ENCODE data around the gene CCNJ. TPM values are rescaled to one million over a fixed set of nuclear protein-coding genes. Genes with fewer than 3 reads are reported as not detected.

The CCNJ gene
- total RNA-seq, 1 experiment from 2014 or later, result 36.8 TPM

DNA sequence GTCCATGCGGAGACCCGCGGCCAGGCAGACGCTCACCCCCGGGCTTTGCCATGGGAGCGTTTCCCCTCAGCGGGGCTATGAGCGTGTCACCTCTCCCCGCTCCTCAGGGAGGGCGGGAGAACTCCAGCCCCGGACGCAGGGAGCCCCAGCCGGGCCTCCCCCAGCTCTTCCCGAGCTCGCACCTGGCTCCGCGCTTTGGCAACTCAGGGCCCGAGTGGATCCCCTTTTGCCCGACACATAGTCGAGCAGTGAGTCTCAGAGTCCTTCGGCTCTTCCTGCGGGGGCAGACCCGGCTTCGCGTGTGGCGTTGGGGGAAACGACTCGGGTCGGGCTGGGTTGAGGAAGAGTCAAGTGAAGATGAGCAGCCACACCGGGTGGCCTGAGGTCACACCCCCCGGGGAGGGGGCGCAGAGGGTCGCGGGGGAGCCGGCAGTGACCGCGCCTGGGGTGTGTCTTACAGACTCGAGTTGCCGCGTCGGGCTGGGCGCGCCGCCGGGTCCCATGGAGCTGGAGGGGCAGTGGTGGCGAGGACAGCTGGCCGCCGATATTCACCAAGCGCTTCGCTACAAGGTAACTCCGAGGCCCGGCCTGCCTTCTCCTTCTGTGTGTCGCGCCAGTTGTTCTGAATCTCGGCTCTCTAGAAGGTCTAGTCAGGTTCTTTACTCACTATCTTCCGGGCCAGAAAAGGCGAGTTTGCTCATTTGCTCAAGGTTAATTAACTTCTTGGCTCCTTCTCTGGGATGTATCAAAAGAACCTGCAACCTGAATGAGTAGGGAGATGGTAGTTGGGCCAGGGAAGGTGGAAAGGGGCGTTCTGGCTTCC lies 721 bp downstream of the CCNJ start:
- H3K4me3 Mint-ChIP-seq, result peak overlapping the region; percentile 95
- H2BK12ac ChIP-seq (ENCODE audit: insufficient read length, low read depth, low read length), result no peak overlapping the region
- H3K23ac ChIP-seq (ENCODE audit: insufficient read length, low read depth, low read length), result no peak overlapping the region
- H2BK5ac ChIP-seq (ENCODE audit: insufficient read length, low read length), result no peak overlapping the region
- TF ChIP-seq, protein P1, sequence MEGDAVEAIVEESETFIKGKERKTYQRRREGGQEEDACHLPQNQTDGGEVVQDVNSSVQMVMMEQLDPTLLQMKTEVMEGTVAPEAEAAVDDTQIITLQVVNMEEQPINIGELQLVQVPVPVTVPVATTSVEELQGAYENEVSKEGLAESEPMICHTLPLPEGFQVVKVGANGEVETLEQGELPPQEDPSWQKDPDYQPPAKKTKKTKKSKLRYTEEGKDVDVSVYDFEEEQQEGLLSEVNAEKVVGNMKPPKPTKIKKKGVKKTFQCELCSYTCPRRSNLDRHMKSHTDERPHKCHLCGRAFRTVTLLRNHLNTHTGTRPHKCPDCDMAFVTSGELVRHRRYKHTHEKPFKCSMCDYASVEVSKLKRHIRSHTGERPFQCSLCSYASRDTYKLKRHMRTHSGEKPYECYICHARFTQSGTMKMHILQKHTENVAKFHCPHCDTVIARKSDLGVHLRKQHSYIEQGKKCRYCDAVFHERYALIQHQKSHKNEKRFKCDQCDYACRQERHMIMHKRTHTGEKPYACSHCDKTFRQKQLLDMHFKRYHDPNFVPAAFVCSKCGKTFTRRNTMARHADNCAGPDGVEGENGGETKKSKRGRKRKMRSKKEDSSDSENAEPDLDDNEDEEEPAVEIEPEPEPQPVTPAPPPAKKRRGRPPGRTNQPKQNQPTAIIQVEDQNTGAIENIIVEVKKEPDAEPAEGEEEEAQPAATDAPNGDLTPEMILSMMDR (conservative IDR thresholded peaks at IDR 0.05), result no peak
- peak overlapping the region; percentile 90 for H3K9ac ChIP-seq (ENCODE audit: extremely low read depth, insufficient read length, low read length)
- H3K27me3 Mint-ChIP-seq (ENCODE audit: low read depth), result peaks cover 14% of the 10 kb centered on the region
- H4K5ac ChIP-seq (ENCODE audit: insufficient read length, low read depth, low read length), result no peak overlapping the region
- peaks cover 26% of the 10 kb centered on the region; the same call in 1 of the 2 replicates for H3K79me2 ChIP-seq (ENCODE audit: insufficient read depth, low read length)
- no peak overlapping the region for H2AK5ac ChIP-seq (ENCODE audit: insufficient read length, low read length)
- H3K56ac ChIP-seq (ENCODE audit: insufficient read length, low read depth, low read length), result no peak overlapping the region
- peaks cover 29 to 37% (median 34%) of the 10 kb centered on the region in 3 experiments for H3K36me3 Mint-ChIP-seq (ENCODE audit: insufficient read depth in 1 of 3, low read depth in 3 of 3)
- no peaks in the 10 kb centered on the region; the same call in 1 of the 2 replicates for H3K27me3 ChIP-seq (ENCODE audit: insufficient read depth, low read length)
- no peaks in the 10 kb centered on the region for H3K79me1 ChIP-seq (ENCODE audit: insufficient read depth, low read depth, low read length, poor library complexity, severe bottlenecking)
- peak; percentile 49 for DNase-seq
- no peak overlapping the region for H2BK20ac ChIP-seq (ENCODE audit: low read depth, low read length, poor library complexity, severe bottlenecking)
- H4K8ac ChIP-seq (replicated peaks; ENCODE audit: insufficient read length, low read depth, low read length), result no peak overlapping the region
- no peak overlapping the region for H3K27ac ChIP-seq (ENCODE audit: insufficient read length, low read depth, low read length)
- H4K20me1 ChIP-seq (ENCODE audit: control insufficient read depth, insufficient read depth, insufficient read length), result no peaks in the 10 kb centered on the region
- H2BK15ac ChIP-seq (ENCODE audit: low read depth, low read length), result no peak overlapping the region
- peak overlapping the region; percentile 73 for H3K14ac ChIP-seq (ENCODE audit: insufficient read depth, low read length)
- peak overlapping the region in 2 of 3 experiments; percentile 93 to 96; a peak in 4 of 7 replicates for H3K27ac Mint-ChIP-seq
- peak overlapping the region; percentile 38; the same call in 1 of the 2 replicates for H3K4ac ChIP-seq (ENCODE audit: low read depth, low read length)
- peak overlapping the region; percentile 79 for H4K91ac ChIP-seq (ENCODE audit: insufficient read length, low read depth, low read length)
- no peaks in the 10 kb centered on the region for H3K9me3 ChIP-seq (ENCODE audit: control insufficient read depth, low read depth, low read length)
- peaks cover 4% of the 10 kb centered on the region for H3K23me2 ChIP-seq (ENCODE audit: insufficient read length, low read depth, low read length, poor library complexity, severe bottlenecking)
- H3K9me3 Mint-ChIP-seq, result peaks cover 0 to 4% of the 10 kb centered on the region in 2 experiments; a peak in 2 of 5 replicates
- H3T11ph ChIP-seq (ENCODE audit: low read length), result no peak overlapping the region
- H2BK120ac ChIP-seq (ENCODE audit: low read depth, low read length, poor library complexity, severe bottlenecking), result no peak overlapping the region
- H3K4me1 ChIP-seq (ENCODE audit: insufficient read depth, low read length), result no peaks in the 10 kb centered on the region
- H3K4me1 Mint-ChIP-seq, result peaks cover 21 to 26% of the 10 kb centered on the region in 2 experiments
- no CpG with 5 or more reads among the region's 58 CpGs for WGBS (ENCODE audit: extremely low coverage, insufficient read length, low lambda C conversion rate)
- no peak overlapping the region for H2AFZ ChIP-seq (ENCODE audit: low read length)
- peak overlapping the region; percentile 94 for H3K4me2 ChIP-seq (ENCODE audit: insufficient read depth, insufficient read length, low read length)
- peak overlapping the region; percentile 93 for H3K18ac ChIP-seq (ENCODE audit: insufficient read length, low read depth, low read length)

Measured in H9 (cell line).